Body of pancreas (tissue), 4 donors: ENCODE data around the gene WWC2.

Experiments
- POLR2A ChIP-seq, 3 donors: fragments of 450-650 bp; IDR thresholded peaks; one replicate each; pipeline ENCODE4 v1.6.1; 2016; ENCODE audit warnings: antibody characterized with exemption in 3 of 3, mild to moderate bottlenecking in 2 of 3
- TF ChIP-seq, protein P1 (sequence below), 7 experiments: fragments of 450-650 bp in 4 of 7; fragments of 200-600 bp in 3 of 7; sonication (generic) in 3 of 7; IDR thresholded peaks; one replicate each; pipeline ENCODE4 v1.5.1; 2016 to 2019; ENCODE audit warnings: antibody characterized with exemption in 7 of 7

DNA sequence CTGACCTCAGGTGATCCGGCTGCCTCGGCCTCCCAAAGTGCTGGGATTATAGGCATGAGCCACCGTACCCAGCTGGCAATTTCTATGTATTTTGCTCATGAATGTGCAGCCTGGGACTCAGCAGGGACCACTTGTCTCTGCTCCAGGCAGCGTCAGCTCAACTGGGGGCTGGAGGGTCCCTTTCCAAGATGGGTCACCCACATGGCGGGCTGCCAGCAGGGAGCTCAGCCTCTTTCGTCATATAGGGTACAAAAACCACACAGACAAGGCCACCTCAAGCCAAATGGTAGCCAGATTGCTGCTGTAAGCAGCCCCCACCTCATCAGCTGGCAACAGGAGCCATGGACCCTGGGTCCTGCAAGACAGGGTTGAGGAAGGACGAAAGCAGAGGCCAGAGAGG is 225.6 kb downstream of the WWC2 start:
- no peak for TF ChIP-seq POLR2A (IDR thresholded peaks at IDR 0.05)
- TF ChIP-seq, protein P1, sequence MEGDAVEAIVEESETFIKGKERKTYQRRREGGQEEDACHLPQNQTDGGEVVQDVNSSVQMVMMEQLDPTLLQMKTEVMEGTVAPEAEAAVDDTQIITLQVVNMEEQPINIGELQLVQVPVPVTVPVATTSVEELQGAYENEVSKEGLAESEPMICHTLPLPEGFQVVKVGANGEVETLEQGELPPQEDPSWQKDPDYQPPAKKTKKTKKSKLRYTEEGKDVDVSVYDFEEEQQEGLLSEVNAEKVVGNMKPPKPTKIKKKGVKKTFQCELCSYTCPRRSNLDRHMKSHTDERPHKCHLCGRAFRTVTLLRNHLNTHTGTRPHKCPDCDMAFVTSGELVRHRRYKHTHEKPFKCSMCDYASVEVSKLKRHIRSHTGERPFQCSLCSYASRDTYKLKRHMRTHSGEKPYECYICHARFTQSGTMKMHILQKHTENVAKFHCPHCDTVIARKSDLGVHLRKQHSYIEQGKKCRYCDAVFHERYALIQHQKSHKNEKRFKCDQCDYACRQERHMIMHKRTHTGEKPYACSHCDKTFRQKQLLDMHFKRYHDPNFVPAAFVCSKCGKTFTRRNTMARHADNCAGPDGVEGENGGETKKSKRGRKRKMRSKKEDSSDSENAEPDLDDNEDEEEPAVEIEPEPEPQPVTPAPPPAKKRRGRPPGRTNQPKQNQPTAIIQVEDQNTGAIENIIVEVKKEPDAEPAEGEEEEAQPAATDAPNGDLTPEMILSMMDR (IDR thresholded peaks at IDR 0.05) = no peak
